Colon (tissue), 2 donors: ENCODE data around the gene TRIO.

Experiments
- FAIRE-seq: peaks from 2 replicates; lab custom pipeline; 2012; peaks lifted over from hg19 to GRCh38; lab: Jason Lieb, UNC
- donor health status: control.
- donor health status: control.

The TRIO gene

GRCh38 chr5:14462681-14463080, 319.5 kb downstream of the TRIO start:
- no peak for FAIRE-seq

- no peak for FAIRE-seq
These were observed 320.5 kb downstream of the TRIO start for GRCh38 chr5:14463629-14464028.

GRCh38 chr5:14464096-14464495, 321.0 kb downstream of the TRIO start:
- no peak for FAIRE-seq

- FAIRE-seq, result no peak
These were observed 321.5 kb downstream of the TRIO start for GRCh38 chr5:14464671-14465070.

GRCh38 chr5:14465116-14465515, 322.0 kb downstream of the TRIO start:
- FAIRE-seq, result no peak

GRCh38 chr5:14465776-14466175, 322.6 kb downstream of the TRIO start:
- no peak for FAIRE-seq

GRCh38 chr5:14467251-14467650, 324.1 kb downstream of the TRIO start:
- FAIRE-seq, result no peak

GRCh38 chr5:14467886-14468285, 324.7 kb downstream of the TRIO start:
- no peak for FAIRE-seq

GRCh38 chr5:14469551-14470377, 326.6 kb downstream of the TRIO start:
- no peak for FAIRE-seq

GRCh38 chr5:14471507-14471906, 328.4 kb downstream of the TRIO start:
- FAIRE-seq, result no peak

- FAIRE-seq, result no peak
These were observed 329.9 kb downstream of the TRIO start for GRCh38 chr5:14472986-14473567.

GRCh38 chr5:14475045-14475444, 331.9 kb downstream of the TRIO start:
- FAIRE-seq, result no peak

- FAIRE-seq, result no peak
These were observed 333.8 kb downstream of the TRIO start for GRCh38 chr5:14476786-14477435.

- FAIRE-seq, result no peak
These were observed 336.1 kb downstream of the TRIO start for GRCh38 chr5:14479143-14479696.

- FAIRE-seq, result no peak
These were observed 338.2 kb downstream of the TRIO start for GRCh38 chr5:14481349-14481748.

- no peak for FAIRE-seq
These were observed 338.9 kb downstream of the TRIO start for GRCh38 chr5:14482085-14482484.

- FAIRE-seq, result no peak
These were observed 340.5 kb downstream of the TRIO start for GRCh38 chr5:14483504-14484157.

- FAIRE-seq, result no peak
These were observed 343.3 kb downstream of the TRIO start for GRCh38 chr5:14486486-14486885.

- FAIRE-seq, result no peak
These were observed 344.1 kb downstream of the TRIO start for GRCh38 chr5:14486996-14487896.

- no peak for FAIRE-seq
These were observed 344.9 kb downstream of the TRIO start for GRCh38 chr5:14487897-14488570.

GRCh38 chr5:14488709-14489108, 345.6 kb downstream of the TRIO start:
- no peak for FAIRE-seq
